ENCODE measurements around the gene OR8D2. TPM values are rescaled to one million over a fixed set of nuclear protein-coding genes. Genes with fewer than 3 reads are reported as not detected.
"Not testable (repeated sequence)": the region's sequence is repeated elsewhere in the genome, so short reads cannot be mapped to it uniquely, and the experiment has no call there.

Gene OR8D2
- total RNA-seq, 1 experiment from 2014 or later, result not detected

DNA sequence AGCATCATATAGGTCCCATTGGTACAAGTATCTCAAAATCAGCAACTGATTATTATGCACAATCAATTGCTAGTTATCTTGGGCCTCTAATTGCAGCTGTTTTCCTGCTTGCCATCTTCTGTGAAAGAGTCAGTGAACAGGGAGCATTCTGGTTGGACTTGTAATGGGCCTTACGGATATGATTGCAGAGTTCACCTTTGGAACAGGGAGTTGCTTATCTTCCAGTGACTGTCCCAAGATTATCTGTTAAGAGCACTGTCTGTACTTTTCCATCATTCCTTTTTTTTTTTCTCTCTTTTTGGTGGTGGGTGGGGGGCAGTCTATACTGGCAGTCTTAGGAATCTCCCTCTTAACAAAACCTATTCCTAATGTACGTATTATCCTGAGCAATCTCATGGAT lies 46.0 kb downstream of the OR8D2 start:
- no peak overlapping the region for H3K4me2 ChIP-seq (ENCODE audit: low read length)
- no peaks in the 10 kb centered on the region for H3K79me2 ChIP-seq (ENCODE audit: low read length)
- TF ChIP-seq CTCF (conservative IDR thresholded peaks at IDR 0.05; ENCODE audit: low read depth, low read length) (no peak), EZH2 (IDR thresholded peaks at IDR 0.05; ENCODE audit: low read length, unreplicated experiment) (no peak), EZH2phosphoT487 (IDR thresholded peaks at IDR 0.05; ENCODE audit: borderline replicate concordance, low read length) (no peak)
- H3K9ac ChIP-seq (ENCODE audit: low read length), result no peak overlapping the region
- BruUV-seq (replicated peaks), result no TSS peak
- no peak overlapping the region for H3K4me3 ChIP-seq (ENCODE audit: low read length)
- POLR2A ChIA-PET (ENCODE audit: unreplicated experiment), result no interaction called here
- H3K9me3 ChIP-seq (ENCODE audit: low read length), result no peaks in the 10 kb centered on the region
- DNase-seq, result no peak
- no peak for ATAC-seq
- no peaks in the 10 kb centered on the region for H4K20me1 ChIP-seq (ENCODE audit: low read length)
- no peaks in the 10 kb centered on the region for H3K4me1 ChIP-seq (ENCODE audit: insufficient read depth, low read length)
- no peaks in the 10 kb centered on the region for H3K36me3 ChIP-seq (ENCODE audit: low read depth, low read length)
- no peak overlapping the region for H2AFZ ChIP-seq (ENCODE audit: low read length)
- no peaks in the 10 kb centered on the region for H3F3A ChIP-seq (ENCODE audit: low read length, unreplicated experiment)
- intact Hi-C loops (cut with micrococcal nuclease), result no loop called here
- CTCF ChIA-PET, result no interaction called here
- no peak overlapping the region for H3K27ac ChIP-seq (ENCODE audit: low read length)
- H3K27me3 ChIP-seq (ENCODE audit: low read length), result peaks cover 5% of the 10 kb centered on the region; the same call in 1 of the 2 replicates
- no peaks in the 10 kb centered on the region for H3K9me2 ChIP-seq (replicated peaks; ENCODE audit: low read length)

- Histone ChIP-seq H2AFZ (ENCODE audit: low read length) (0 out of 2 replicates have a peak overlapping the region, but pooled peaks have one; percentile 16), H3K4me2 (ENCODE audit: low read length) (peak overlapping the region; percentile 16; the same call in 1 of the 2 replicates)
- intact Hi-C loops (cut with micrococcal nuclease); H4K20me1 ChIP-seq (ENCODE audit: low read length); H3K9ac ChIP-seq (ENCODE audit: low read length); H3F3A ChIP-seq (ENCODE audit: low read length, unreplicated experiment); H3K27ac ChIP-seq (ENCODE audit: low read length); H3K4me3 ChIP-seq (ENCODE audit: low read length); H3K9me2 ChIP-seq (replicated peaks; ENCODE audit: low read length); POLR2A ChIA-PET (ENCODE audit: unreplicated experiment); H3K79me2 ChIP-seq (ENCODE audit: low read length); H3K27me3 ChIP-seq (ENCODE audit: low read length); H3K4me1 ChIP-seq (ENCODE audit: insufficient read depth, low read length); H3K9me3 ChIP-seq (ENCODE audit: low read length); BruUV-seq (replicated peaks); H3K36me3 ChIP-seq (ENCODE audit: low read depth, low read length); CTCF ChIA-PET: not testable (repeated sequence)
- DNase-seq (peak; percentile 57), ATAC-seq (peak; percentile 22; the same call in 1 of the 2 replicates)
Measured at GRCh38 chr11:124270886-124271285, 49.1 kb downstream of the OR8D2 start.

Other genes starting within 250 kb of the OR8D2 start
- gene VWA5A, start 204.7 kb downstream of the OR8D2 start, total RNA-seq (2014; rRNA removed), result 0.17 TPM in 1 of 2 replicates, not detected in the other
- gene OR10D3, start 136.9 kb downstream of the OR8D2 start, total RNA-seq (2014; rRNA removed), result 0.15 and 0.29 TPM in 2 replicates
- gene OR8G1, start 79.1 kb downstream of the OR8D2 start, total RNA-seq (2014; rRNA removed), result not detected in 2 replicates
- gene OR8G5, start 63.8 kb downstream of the OR8D2 start, total RNA-seq (2014; rRNA removed), result 0.26 and 0.46 TPM in 2 replicates
- gene OR8D1, start 6.2 kb downstream of the OR8D2 start, total RNA-seq (2014; rRNA removed), result not detected in 2 replicates
- not detected in 2 replicates for gene OR8B2, start 64.3 kb upstream of the OR8D2 start, total RNA-seq (2014; rRNA removed)
- gene OR8B3, start 78.8 kb upstream of the OR8D2 start, total RNA-seq (2014; rRNA removed), result not detected in 2 replicates
- gene OR8B4, start 104.7 kb upstream of the OR8D2 start, total RNA-seq (2014; rRNA removed), result not detected in 2 replicates
- gene OR8B8, start 125.5 kb upstream of the OR8D2 start, total RNA-seq (2014; rRNA removed), result not detected in 2 replicates
- gene OR8B12, start 223.5 kb upstream of the OR8D2 start, total RNA-seq (2014; rRNA removed), result not detected in 2 replicates
- gene OR8A1, start 249.8 kb upstream of the OR8D2 start, total RNA-seq (2014; rRNA removed), result 0.04 TPM in 1 of 2 replicates, not detected in the other